ENCODE measurements around the gene PCDHB9. TPM values are rescaled to one million over a fixed set of nuclear protein-coding genes. Genes with fewer than 3 reads are reported as not detected.
"Not testable (repeated sequence)": the region's sequence is repeated elsewhere in the genome, so short reads cannot be mapped to it uniquely, and the experiment has no call there.

The PCDHB9 gene
- total RNA-seq, 1 experiment from 2014 or later, result 0.11 TPM

GRCh38 chr5:141180313-141180712 is 6.6 kb upstream of the PCDHB9 start:
- H3K9ac ChIP-seq (ENCODE audit: low read length), result no peak overlapping the region
- H4K20me1 ChIP-seq (ENCODE audit: insufficient read depth, low read depth, low read length), result no peaks in the 10 kb centered on the region
- no peaks in the 10 kb centered on the region for H3K9me2 ChIP-seq (replicated peaks; ENCODE audit: insufficient read depth, low read length)
- no peak overlapping the region for H2AFZ ChIP-seq (ENCODE audit: low read length)
- no peak overlapping the region for H3K4me3 ChIP-seq (ENCODE audit: low read length)
- no peak overlapping the region for H3K4me2 ChIP-seq (ENCODE audit: low read depth, low read length, poor library complexity, severe bottlenecking)
- no peaks in the 10 kb centered on the region for H3K9me3 ChIP-seq (ENCODE audit: low read length)
- no peaks in the 10 kb centered on the region for H3K36me3 ChIP-seq (ENCODE audit: insufficient read depth, low read length)
- no peak for DNase-seq
- no peaks in the 10 kb centered on the region for H3K4me1 ChIP-seq (ENCODE audit: low read length)
- no peaks in the 10 kb centered on the region for H3K79me2 ChIP-seq (ENCODE audit: low read length)
- H3K27me3 ChIP-seq (ENCODE audit: low read length), result no peaks in the 10 kb centered on the region
- no peak overlapping the region for H3K27ac ChIP-seq (ENCODE audit: low read length)

- Histone ChIP-seq H3K9ac (ENCODE audit: low read length) (no peak within 1 kb of the TSS), H3K27ac (ENCODE audit: low read length) (no peak within 1 kb of the TSS), H3K4me2 (ENCODE audit: low read depth, low read length, poor library complexity, severe bottlenecking) (no peak within 1 kb of the TSS), H4K20me1 (ENCODE audit: insufficient read depth, low read depth, low read length) (no peaks in the 10 kb centered on the region), H3K79me2 (ENCODE audit: low read length) (no peaks in the 10 kb centered on the region), H3K9me3 (ENCODE audit: low read length) (no peaks in the 10 kb centered on the region), H3K27me3 (ENCODE audit: low read length) (no peaks in the 10 kb centered on the region), H2AFZ (ENCODE audit: low read length) (no peak within 1 kb of the TSS), H3K4me1 (ENCODE audit: low read length) (no peaks in the 10 kb centered on the region), H3K4me3 (ENCODE audit: low read length) (no peak within 1 kb of the TSS), H3K9me2 (replicated peaks; ENCODE audit: insufficient read depth, low read length) (no peaks in the 10 kb centered on the region), H3K36me3 (ENCODE audit: insufficient read depth, low read length) (no peaks in the 10 kb centered on the region)
- DNase-seq, result peak; percentile 68
Observed at GRCh38 chr5:141182248-141182647, 4.7 kb upstream of the PCDHB9 start, which contains the start of gene PCDHB16. TSS of gene PCDHB16 (plus strand) at chr5:141182387. CDS start at chr5:141182560, 173 bp downstream.

- H3K9me3 ChIP-seq (ENCODE audit: low read length); H3K79me2 ChIP-seq (ENCODE audit: low read length); DNase-seq; H3K4me1 ChIP-seq (ENCODE audit: low read length); H3K4me3 ChIP-seq (ENCODE audit: low read length); H3K9me2 ChIP-seq (replicated peaks; ENCODE audit: insufficient read depth, low read length); H3K27ac ChIP-seq (ENCODE audit: low read length); H2AFZ ChIP-seq (ENCODE audit: low read length); H3K4me2 ChIP-seq (ENCODE audit: low read depth, low read length, poor library complexity, severe bottlenecking); H3K36me3 ChIP-seq (ENCODE audit: insufficient read depth, low read length); H3K27me3 ChIP-seq (ENCODE audit: low read length); H3K9ac ChIP-seq (ENCODE audit: low read length); H4K20me1 ChIP-seq (ENCODE audit: insufficient read depth, low read depth, low read length): not testable (repeated sequence)
Observed at GRCh38 chr5:141184117-141184855, 2.7 kb upstream of the PCDHB9 start.

DNA sequence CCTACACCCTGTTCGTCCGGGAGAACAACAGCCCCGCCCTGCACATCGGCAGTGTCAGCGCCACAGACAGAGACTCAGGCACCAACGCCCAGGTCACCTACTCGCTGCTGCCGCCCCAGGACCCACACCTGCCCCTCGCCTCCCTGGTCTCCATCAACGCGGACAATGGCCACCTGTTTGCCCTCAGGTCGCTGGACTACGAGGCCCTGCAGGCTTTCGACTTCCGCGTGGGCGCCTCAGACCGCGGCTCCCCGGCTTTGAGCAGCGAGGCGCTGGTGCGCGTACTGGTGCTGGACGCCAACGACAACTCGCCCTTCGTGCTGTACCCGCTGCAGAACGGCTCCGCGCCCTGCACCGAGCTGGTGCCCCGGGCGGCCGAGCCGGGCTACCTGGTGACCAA is 1.7 kb downstream of the PCDHB9 start:
- H3K36me3 ChIP-seq (ENCODE audit: insufficient read depth, low read length); H3K9me2 ChIP-seq (replicated peaks; ENCODE audit: insufficient read depth, low read length); H3K9ac ChIP-seq (ENCODE audit: low read length); H4K20me1 ChIP-seq (ENCODE audit: insufficient read depth, low read depth, low read length); H3K4me1 ChIP-seq (ENCODE audit: low read length); H3K27ac ChIP-seq (ENCODE audit: low read length); H3K9me3 ChIP-seq (ENCODE audit: low read length); H3K4me2 ChIP-seq (ENCODE audit: low read depth, low read length, poor library complexity, severe bottlenecking); DNase-seq; H3K79me2 ChIP-seq (ENCODE audit: low read length); H3K4me3 ChIP-seq (ENCODE audit: low read length); H2AFZ ChIP-seq (ENCODE audit: low read length); H3K27me3 ChIP-seq (ENCODE audit: low read length): not testable (repeated sequence)

DNA sequence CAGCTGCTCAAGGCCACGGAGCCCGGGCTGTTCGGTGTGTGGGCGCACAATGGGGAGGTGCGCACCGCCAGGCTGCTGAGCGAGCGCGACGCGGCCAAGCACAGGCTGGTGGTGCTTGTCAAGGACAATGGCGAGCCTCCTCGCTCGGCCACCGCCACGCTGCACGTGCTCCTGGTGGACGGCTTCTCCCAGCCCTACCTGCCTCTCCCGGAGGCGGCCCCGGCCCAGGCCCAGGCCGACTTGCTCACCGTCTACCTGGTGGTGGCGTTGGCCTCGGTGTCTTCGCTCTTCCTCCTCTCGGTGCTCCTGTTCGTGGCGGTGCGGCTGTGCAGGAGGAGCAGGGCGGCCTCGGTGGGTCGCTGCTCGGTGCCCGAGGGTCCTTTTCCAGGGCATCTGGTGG is 2.2 kb downstream of the PCDHB9 start:
- H3K36me3 ChIP-seq (ENCODE audit: insufficient read depth, low read length); DNase-seq; H3K79me2 ChIP-seq (ENCODE audit: low read length); H3K4me1 ChIP-seq (ENCODE audit: low read length); H3K4me2 ChIP-seq (ENCODE audit: low read depth, low read length, poor library complexity, severe bottlenecking); H2AFZ ChIP-seq (ENCODE audit: low read length); H3K27me3 ChIP-seq (ENCODE audit: low read length); H3K9me2 ChIP-seq (replicated peaks; ENCODE audit: insufficient read depth, low read length); H3K4me3 ChIP-seq (ENCODE audit: low read length); H3K9ac ChIP-seq (ENCODE audit: low read length); H3K9me3 ChIP-seq (ENCODE audit: low read length); H3K27ac ChIP-seq (ENCODE audit: low read length); H4K20me1 ChIP-seq (ENCODE audit: insufficient read depth, low read depth, low read length): not testable (repeated sequence)

DNA sequence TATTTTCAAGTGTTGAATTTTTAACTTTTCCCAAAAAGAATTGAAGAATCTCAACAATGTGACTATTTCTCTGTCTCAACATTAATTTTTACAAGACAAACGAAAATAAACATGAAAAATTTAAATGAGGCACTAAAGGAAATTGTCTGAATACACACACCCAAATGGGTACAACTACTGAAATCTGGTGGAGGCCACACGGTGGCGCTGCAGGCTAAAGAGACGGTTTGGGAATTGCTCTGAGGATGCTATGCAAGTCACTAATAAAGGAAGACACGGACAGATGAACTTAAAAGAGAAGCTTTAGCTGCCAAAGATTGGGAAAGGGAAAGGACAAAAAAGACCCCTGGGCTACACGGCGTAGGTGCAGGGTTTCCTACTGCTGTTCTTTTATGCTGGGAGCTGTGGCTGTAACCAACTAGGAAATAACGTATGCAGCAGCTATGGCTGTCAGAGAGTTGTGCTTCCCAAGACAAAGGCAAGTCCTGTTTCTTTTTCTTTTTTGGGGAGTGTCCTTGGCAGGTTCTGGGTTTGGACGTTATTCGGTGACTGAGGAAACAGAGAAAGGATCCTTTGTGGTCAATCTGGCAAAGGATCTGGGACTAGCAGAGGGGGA is 5.3 kb downstream of the PCDHB9 start, which contains the start of gene PCDHB10:
Gene PCDHB10, plus strand, starts transcription at position 244 of the 616 bp plus-strand sequence. Its CDS starts 200 bp downstream, at position 444.
- Histone ChIP-seq H3K27me3 (ENCODE audit: low read length) (no peaks in the 10 kb centered on the region), H2AFZ (ENCODE audit: low read length) (no peak within 1 kb of the TSS), H4K20me1 (ENCODE audit: insufficient read depth, low read depth, low read length) (no peaks in the 10 kb centered on the region), H3K9me2 (replicated peaks; ENCODE audit: insufficient read depth, low read length) (no peaks in the 10 kb centered on the region), H3K4me3 (ENCODE audit: low read length) (no peak within 1 kb of the TSS), H3K27ac (ENCODE audit: low read length) (no peak within 1 kb of the TSS), H3K79me2 (ENCODE audit: low read length) (no peaks in the 10 kb centered on the region), H3K4me1 (ENCODE audit: low read length) (no peaks in the 10 kb centered on the region), H3K4me2 (ENCODE audit: low read depth, low read length, poor library complexity, severe bottlenecking) (no peak within 1 kb of the TSS), H3K9me3 (ENCODE audit: low read length) (peaks cover 9% of the 10 kb centered on the region; the same call in 1 of the 2 replicates), H3K9ac (ENCODE audit: low read length) (no peak within 1 kb of the TSS), H3K36me3 (ENCODE audit: insufficient read depth, low read length) (no peaks in the 10 kb centered on the region)
- peak; percentile 83 for DNase-seq

- not testable (repeated sequence) for DNase-seq; H3K27ac ChIP-seq (ENCODE audit: low read length); H3K36me3 ChIP-seq (ENCODE audit: insufficient read depth, low read length); H3K4me2 ChIP-seq (ENCODE audit: low read depth, low read length, poor library complexity, severe bottlenecking); H3K9me2 ChIP-seq (replicated peaks; ENCODE audit: insufficient read depth, low read length); H3K9me3 ChIP-seq (ENCODE audit: low read length); H3K27me3 ChIP-seq (ENCODE audit: low read length); H3K79me2 ChIP-seq (ENCODE audit: low read length); H3K4me1 ChIP-seq (ENCODE audit: low read length); H2AFZ ChIP-seq (ENCODE audit: low read length); H3K4me3 ChIP-seq (ENCODE audit: low read length); H3K9ac ChIP-seq (ENCODE audit: low read length); H4K20me1 ChIP-seq (ENCODE audit: insufficient read depth, low read depth, low read length)
Observed at GRCh38 chr5:141194332-141194731, 7.4 kb downstream of the PCDHB9 start.

- H3K9me3 ChIP-seq (ENCODE audit: low read length), result peaks cover 9% of the 10 kb centered on the region; the same call in 1 of the 2 replicates
- no peaks in the 10 kb centered on the region for H3K36me3 ChIP-seq (ENCODE audit: insufficient read depth, low read length)
- no peak for DNase-seq
- no peak overlapping the region for H3K4me2 ChIP-seq (ENCODE audit: low read depth, low read length, poor library complexity, severe bottlenecking)
- no peak overlapping the region for H3K27ac ChIP-seq (ENCODE audit: low read length)
- H2AFZ ChIP-seq (ENCODE audit: low read length), result no peak overlapping the region
- H3K4me1 ChIP-seq (ENCODE audit: low read length), result no peaks in the 10 kb centered on the region
- H3K9me2 ChIP-seq (replicated peaks; ENCODE audit: insufficient read depth, low read length), result no peaks in the 10 kb centered on the region
- H3K79me2 ChIP-seq (ENCODE audit: low read length), result no peaks in the 10 kb centered on the region
- no peak overlapping the region for H3K9ac ChIP-seq (ENCODE audit: low read length)
- no peaks in the 10 kb centered on the region for H3K27me3 ChIP-seq (ENCODE audit: low read length)
- no peaks in the 10 kb centered on the region for H4K20me1 ChIP-seq (ENCODE audit: insufficient read depth, low read depth, low read length)
- no peak overlapping the region for H3K4me3 ChIP-seq (ENCODE audit: low read length)
Observed at GRCh38 chr5:141196363-141196762, 9.4 kb downstream of the PCDHB9 start.
